Fibroblast of skin of right quadriceps (primary cell): ENCODE measurements around the gene PCDHA11.
"Not testable (repeated sequence)": the region's sequence is repeated elsewhere in the genome, so short reads cannot be mapped to it uniquely, and the experiment has no call there.

ENCODE experiments used
- DNase-seq: peaks from one replicate; pipeline ENCODE4 v3.0.0-alpha.2; 2013

The PCDHA11 gene

GRCh38 chr5:140855772-140856674, 12.7 kb upstream of the PCDHA11 start, which contains the start of gene PCDHA10:
Gene PCDHA10, plus strand, starts transcription at chr5:140855897. Its CDS starts 152 bp downstream, at chr5:140856049.
- no peak for DNase-seq

- DNase-seq = no peak
Measured at GRCh38 chr5:140857177-140857986, 11.4 kb upstream of the PCDHA11 start.

- DNase-seq = no peak
Measured at GRCh38 chr5:140857987-140858240, 10.8 kb upstream of the PCDHA11 start.

- no peak for DNase-seq
Measured at GRCh38 chr5:140862441-140863295, 6.1 kb upstream of the PCDHA11 start.

GRCh38 chr5:140869555-140869886, 764 bp downstream of the PCDHA11 start:
- no peak for DNase-seq

- DNase-seq = no peak
Measured at GRCh38 chr5:140870221-140871201, 1.8 kb downstream of the PCDHA11 start.

- no peak for DNase-seq
Measured at GRCh38 chr5:140875085-140876065, 6.6 kb downstream of the PCDHA11 start, which contains the start of gene PCDHA12. Gene PCDHA12, plus strand, starts transcription at chr5:140875308. Its CDS starts 165 bp downstream, at chr5:140875473.

GRCh38 chr5:140876541-140877261, 7.9 kb downstream of the PCDHA11 start:
- not testable (repeated sequence) for DNase-seq

- no peak for DNase-seq
Measured at GRCh38 chr5:140877262-140877581, 8.5 kb downstream of the PCDHA11 start.

- no peak for DNase-seq
Measured at GRCh38 chr5:140881889-140882590, 13.3 kb downstream of the PCDHA11 start, which contains the start of gene PCDHA13. Gene PCDHA13, plus strand, starts transcription at chr5:140882124. Its CDS starts 145 bp downstream, at chr5:140882269.

GRCh38 chr5:140882591-140882899, 13.8 kb downstream of the PCDHA11 start:
- DNase-seq = no peak

- DNase-seq = no peak
Measured at GRCh38 chr5:140883373-140883772, 14.6 kb downstream of the PCDHA11 start.

- DNase-seq = no peak
Measured at GRCh38 chr5:140883927-140884697, 15.4 kb downstream of the PCDHA11 start.

GRCh38 chr5:140916325-140916724, 47.6 kb downstream of the PCDHA11 start:
- no peak for DNase-seq
